Breast epithelium (tissue), 4 donors: Measurements from ENCODE around the gene PIGX. TPM values are rescaled to one million over a fixed set of nuclear protein-coding genes. Genes with fewer than 3 reads are reported as not detected.

Experiments used
- DNase-seq, 2 donors: peaks; one replicate each; pipeline ENCODE4 v3.0.0-alpha.2; 2019; ENCODE audit warnings: low spot score in 2 of 2
- H3K27ac ChIP-seq, 2 donors: fragments of 200-600 bp; sonication (generic) in 1 of 2; one replicate each; pipeline ENCODE4 v1.5.1; 2016 to 2019; ENCODE audit warnings: mild to moderate bottlenecking in 1 of 2
- H3K27me3 ChIP-seq, 2 donors: fragments of 200-600 bp; sonication (generic) in 1 of 2; one replicate each; pipeline versions ENCODE4 v1.5.1 to v1.6.0; 2017 to 2019; ENCODE audit warnings: control low read depth in 1 of 2, mild to moderate bottlenecking in 1 of 2
- H3K36me3 ChIP-seq: fragments of 200-600 bp; one replicate; pipeline ENCODE4 v1.5.1; 2019
- H3K4me1 ChIP-seq, 2 donors: fragments of 200-600 bp; sonication (generic); one replicate each; pipeline ENCODE4 v1.5.1; 2016 to 2019; ENCODE audit warnings: control low read depth in 1 of 2
- H3K4me3 ChIP-seq, 3 donors: fragments of 200-600 bp; sonication (generic); 1 replicate in 2 of 3; 2 replicates in 1 of 3; pipeline ENCODE4 v1.5.1; 2016 to 2019; ENCODE audit warnings: mild to moderate bottlenecking in 3 of 3, moderate library complexity in 2 of 3
- H3K9me3 ChIP-seq, 2 donors: fragments of 200-600 bp; sonication (generic) in 1 of 2; one replicate each; pipeline ENCODE4 v1.5.1; 2016 to 2019; ENCODE audit warnings: control low read depth in 1 of 2
- CTCF ChIP-seq, 3 donors: fragments of 450-650 bp; IDR thresholded peaks; one replicate each; pipeline ENCODE4 v1.5.1; 2016 to 2017; ENCODE audit warnings: antibody characterized with exemption in 3 of 3, mild to moderate bottlenecking in 3 of 3, moderate library complexity in 3 of 3
- POLR2A ChIP-seq: fragments of 450-650 bp; IDR thresholded peaks from one replicate; pipeline ENCODE4 v1.6.1; 2016; ENCODE audit warnings: antibody characterized with exemption, mild to moderate bottlenecking, moderate library complexity
- POLR2AphosphoS5 ChIP-seq, 3 donors: sonication (generic); formaldehyde crosslinking; IDR thresholded peaks; one replicate each; pipeline ENCODE4 v1.6.1; 2017; ENCODE audit warnings: antibody characterized with exemption in 3 of 3
- intact Hi-C: fragments of 100-400 bp; cut with DNase I; formaldehyde crosslinking; loops from one replicate; pipeline ENCODE4 v1.15.1; 2023; ENCODE audit warnings: low total_unique reads
- total RNA-seq, 3 donors: library from RNA; depleted of rRNA; stranded (reverse); fragments of >200 nt; gene quantifications; one replicate each; pipeline ENCODE4 v1.1.0, GENCODE V29; 2016

The PIGX gene
- total RNA-seq, 3 donors from 2014 or later = 22.5 to 34.4 (median 28.2) TPM

- Histone ChIP-seq H3K27me3 (no peaks in the 10 kb centered on the region), H3K4me1 (no peaks in the 10 kb centered on the region), H3K9me3 (no peaks in the 10 kb centered on the region), H3K36me3 (no peaks in the 10 kb centered on the region), H3K4me3 (no peak overlapping the region), H3K27ac (no peak overlapping the region)
- DNase-seq = no peak
- TF ChIP-seq POLR2AphosphoS5 (IDR thresholded peaks at IDR 0.05) = no peak
- no peak for TF ChIP-seq POLR2A
- TF ChIP-seq CTCF (IDR thresholded peaks at IDR 0.05) = no peak
- intact Hi-C loops = no loop called here
Measured at GRCh38 chr3:196694941-196695848, 17.0 kb upstream of the PIGX start.

- no peaks in the 10 kb centered on the region for H3K36me3 ChIP-seq
- H3K27ac ChIP-seq = no peak overlapping the region
- TF ChIP-seq POLR2AphosphoS5 (IDR thresholded peaks at IDR 0.05) (no peak), POLR2A (no peak), CTCF (IDR thresholded peaks at IDR 0.05) (no peak)
- H3K9me3 ChIP-seq = no peaks in the 10 kb centered on the region
- no peaks in the 10 kb centered on the region for H3K27me3 ChIP-seq
- DNase-seq = no peak
- H3K4me3 ChIP-seq = no peak overlapping the region
- no peaks in the 10 kb centered on the region for H3K4me1 ChIP-seq
- intact Hi-C loops = no loop called here
Measured at GRCh38 chr3:196695849-196696226, 16.3 kb upstream of the PIGX start.

GRCh38 chr3:196697270-196697669 is 14.9 kb upstream of the PIGX start:
- Histone ChIP-seq H3K27me3 (no peaks in the 10 kb centered on the region), H3K9me3 (no peaks in the 10 kb centered on the region), H3K27ac (no peak overlapping the region), H3K36me3 (no peaks in the 10 kb centered on the region), H3K4me3 (no peak overlapping the region), H3K4me1 (no peaks in the 10 kb centered on the region)
- TF ChIP-seq CTCF (IDR thresholded peaks at IDR 0.05) = no peak
- no peak for TF ChIP-seq POLR2A
- no peak for TF ChIP-seq POLR2AphosphoS5 (IDR thresholded peaks at IDR 0.05)
- intact Hi-C loops = no loop called here
- DNase-seq = no peak

- no peak overlapping the region for H3K4me3 ChIP-seq
- H3K27me3 ChIP-seq = no peaks in the 10 kb centered on the region
- intact Hi-C loops = no loop called here
- H3K36me3 ChIP-seq = no peaks in the 10 kb centered on the region
- no peak for DNase-seq
- H3K9me3 ChIP-seq = no peaks in the 10 kb centered on the region
- no peaks in the 10 kb centered on the region for H3K4me1 ChIP-seq
- no peak for TF ChIP-seq POLR2AphosphoS5 (IDR thresholded peaks at IDR 0.05)
- TF ChIP-seq CTCF (IDR thresholded peaks at IDR 0.05) = no peak
- no peak for TF ChIP-seq POLR2A
- no peak overlapping the region for H3K27ac ChIP-seq
Measured at GRCh38 chr3:196699749-196700148, 12.4 kb upstream of the PIGX start.

- Histone ChIP-seq H3K27me3 (no peaks in the 10 kb centered on the region), H3K4me1 (no peaks in the 10 kb centered on the region), H3K27ac (no peak overlapping the region), H3K36me3 (no peaks in the 10 kb centered on the region), H3K9me3 (no peaks in the 10 kb centered on the region), H3K4me3 (no peak overlapping the region)
- no peak for DNase-seq
- TF ChIP-seq POLR2A (no peak), POLR2AphosphoS5 (IDR thresholded peaks at IDR 0.05) (no peak), CTCF (IDR thresholded peaks at IDR 0.05) (no peak)
- intact Hi-C loops = no loop called here
Measured at GRCh38 chr3:196700801-196701200, 11.4 kb upstream of the PIGX start.
